GM18951 (cell line): ENCODE results near the gene SLC6A19.

Source experiments
- POLR2A ChIP-seq: IDR thresholded peaks from 4 replicates; pipeline ENCODE4 v1.6.1; 2011; ENCODE audit warnings: mild to moderate bottlenecking; ENCODE audit not compliant: insufficient read length, insufficient read depth; ENCODE audit errors: extremely low read depth
- in situ Hi-C: fragments of 300-500 bp; cut with MboI; formaldehyde crosslinking; loops from one replicate; pipeline ENCODE4 v1.12.0; 2022; ENCODE audit warnings: low sequenced_read_pairs, mixed read lengths, inconsistent platforms; ENCODE audit not compliant: unreplicated experiment

SLC6A19 gene

GRCh38 chr5:1186351-1187233 is 14.8 kb upstream of the SLC6A19 start:
- in situ Hi-C loops, result no loop called here
- no peak for TF ChIP-seq POLR2A

DNA sequence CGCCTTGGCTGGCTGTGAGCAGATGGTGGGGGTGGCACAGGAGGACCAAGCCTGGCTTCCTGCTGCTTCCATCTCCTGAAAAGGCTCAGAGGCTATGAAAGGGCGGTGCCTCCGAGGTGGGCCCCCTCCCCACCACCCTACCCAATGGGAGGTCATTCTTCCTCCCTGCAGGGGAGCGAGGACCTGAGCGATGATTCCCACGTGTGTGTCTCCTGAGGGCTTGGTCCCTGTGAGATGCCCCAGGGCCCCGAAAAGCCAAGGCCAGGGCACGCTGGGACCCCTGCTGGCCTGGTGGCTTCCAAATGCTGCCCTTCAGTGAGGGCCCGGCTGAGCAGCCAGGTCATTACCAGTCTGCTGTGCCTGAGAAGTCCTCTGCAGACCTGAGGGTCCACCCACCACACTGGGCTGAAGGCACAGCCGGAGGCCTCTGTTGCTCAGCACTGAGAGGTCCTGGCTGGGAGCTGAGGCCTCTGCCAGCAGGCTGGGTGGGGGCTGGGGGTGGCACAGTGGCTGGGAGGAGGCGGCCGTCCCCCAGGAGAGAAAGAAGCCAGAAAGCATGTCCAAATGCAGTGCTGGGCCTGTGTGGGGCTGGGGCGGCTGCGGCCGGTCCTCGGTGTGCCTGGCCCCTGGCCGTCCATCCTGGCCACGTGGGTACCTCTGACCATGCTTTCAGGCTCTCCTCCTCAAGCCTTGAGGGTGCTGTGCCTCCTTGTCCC is 14.0 kb upstream of the SLC6A19 start:
- in situ Hi-C loops, result no loop called here
- TF ChIP-seq POLR2A, result no peak

DNA sequence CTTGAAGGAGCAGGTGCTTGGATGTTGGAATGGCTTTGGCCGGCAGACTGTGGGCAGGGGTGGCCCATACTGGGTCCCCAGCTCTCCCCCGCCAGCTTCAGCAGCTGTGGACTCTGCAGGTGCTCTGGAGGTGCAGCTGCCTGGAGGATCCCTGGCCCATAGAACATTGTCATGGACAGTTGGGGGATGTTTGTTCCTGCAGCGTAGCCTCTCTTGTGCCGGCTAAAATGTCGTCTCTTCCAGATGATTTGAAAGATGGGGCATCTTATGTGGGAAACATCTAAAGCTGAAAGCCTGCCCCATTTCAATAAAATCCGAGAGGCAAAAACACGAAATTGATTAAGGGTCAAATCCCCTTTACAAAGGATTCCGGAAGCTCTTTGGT is 13.5 kb upstream of the SLC6A19 start:
- no peak for TF ChIP-seq POLR2A
- in situ Hi-C loops, result no loop called here

DNA sequence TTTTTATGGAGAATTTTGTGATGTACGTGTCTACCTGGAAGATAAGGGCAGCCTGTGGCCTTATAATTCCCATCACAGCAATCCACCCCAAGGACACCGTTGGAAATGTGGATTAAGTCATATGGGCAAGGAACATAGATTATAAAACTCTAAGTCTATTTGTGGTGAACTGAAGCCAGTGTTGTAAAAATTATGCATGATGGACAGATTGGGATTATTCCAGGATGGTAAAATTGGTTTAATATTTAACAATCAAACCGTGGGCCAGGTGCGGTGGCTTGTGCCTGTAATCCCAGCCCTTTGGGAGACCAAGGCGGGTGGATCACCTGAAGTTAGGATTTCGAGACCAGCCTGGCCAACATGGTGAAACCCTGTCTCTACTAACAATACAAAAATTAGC is 12.9 kb upstream of the SLC6A19 start:
- no peak for TF ChIP-seq POLR2A
- in situ Hi-C loops, result no loop called here

DNA sequence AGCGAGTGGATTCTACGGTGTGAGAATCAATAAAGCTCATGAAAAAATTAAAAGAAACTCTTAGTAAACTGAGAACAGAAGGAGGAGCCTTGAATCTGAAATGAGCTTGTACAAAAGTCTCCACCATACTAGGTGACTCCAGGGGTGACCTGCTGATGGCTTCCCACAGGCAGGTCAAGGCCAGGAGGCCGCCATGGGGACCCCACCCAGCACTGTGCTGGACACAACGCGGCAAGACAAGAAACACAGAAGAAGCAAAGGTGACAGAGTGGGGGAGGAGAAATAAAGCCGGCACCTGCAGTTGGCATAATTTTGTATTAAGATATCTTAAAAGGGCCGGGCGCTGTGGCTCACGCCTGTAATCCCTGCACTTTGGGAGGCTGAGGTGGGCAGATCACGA is 12.1 kb upstream of the SLC6A19 start:
- in situ Hi-C loops, result no loop called here
- no peak for TF ChIP-seq POLR2A

DNA sequence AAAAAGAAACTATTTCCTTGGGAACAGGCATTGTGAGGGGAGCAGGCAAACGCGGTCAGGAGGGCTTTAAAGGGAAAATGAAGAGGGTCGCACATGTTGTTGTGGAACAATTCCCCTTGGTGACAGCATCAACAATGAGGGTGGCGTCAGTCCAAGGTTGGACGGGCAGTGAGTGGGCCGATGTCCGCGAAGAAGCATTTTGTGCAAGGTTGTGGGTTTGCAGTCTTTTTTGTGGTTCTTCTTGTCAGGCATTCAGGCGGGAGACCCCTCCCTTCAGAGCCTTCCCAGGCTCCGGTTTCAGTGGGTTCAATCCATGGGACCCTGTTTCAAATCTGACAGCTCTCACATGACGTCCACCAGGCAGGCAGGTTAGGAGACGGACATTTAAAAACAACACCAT is 11.1 kb upstream of the SLC6A19 start:
- no peak for TF ChIP-seq POLR2A
- in situ Hi-C loops, result no loop called here

DNA sequence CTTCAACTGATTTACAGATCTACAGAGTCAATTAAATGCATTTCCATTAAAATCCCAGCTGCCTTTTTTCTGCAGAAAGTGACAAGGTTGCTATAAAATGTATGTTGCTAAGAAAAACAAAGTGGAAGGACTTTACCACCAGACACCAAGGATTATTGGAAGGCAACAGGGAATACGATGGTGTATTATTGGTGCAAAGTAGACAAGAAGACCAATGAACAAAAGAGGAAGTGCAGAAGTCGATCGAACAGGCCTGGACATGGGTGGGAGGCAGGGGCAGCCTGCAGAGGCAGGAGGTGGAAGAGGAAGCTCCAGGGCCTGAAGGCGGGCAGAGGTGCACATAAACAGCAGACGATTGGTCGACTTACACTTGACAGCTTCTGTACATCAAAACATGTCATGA is 10.6 kb upstream of the SLC6A19 start:
- in situ Hi-C loops, result no loop called here
- TF ChIP-seq POLR2A, result no peak

DNA sequence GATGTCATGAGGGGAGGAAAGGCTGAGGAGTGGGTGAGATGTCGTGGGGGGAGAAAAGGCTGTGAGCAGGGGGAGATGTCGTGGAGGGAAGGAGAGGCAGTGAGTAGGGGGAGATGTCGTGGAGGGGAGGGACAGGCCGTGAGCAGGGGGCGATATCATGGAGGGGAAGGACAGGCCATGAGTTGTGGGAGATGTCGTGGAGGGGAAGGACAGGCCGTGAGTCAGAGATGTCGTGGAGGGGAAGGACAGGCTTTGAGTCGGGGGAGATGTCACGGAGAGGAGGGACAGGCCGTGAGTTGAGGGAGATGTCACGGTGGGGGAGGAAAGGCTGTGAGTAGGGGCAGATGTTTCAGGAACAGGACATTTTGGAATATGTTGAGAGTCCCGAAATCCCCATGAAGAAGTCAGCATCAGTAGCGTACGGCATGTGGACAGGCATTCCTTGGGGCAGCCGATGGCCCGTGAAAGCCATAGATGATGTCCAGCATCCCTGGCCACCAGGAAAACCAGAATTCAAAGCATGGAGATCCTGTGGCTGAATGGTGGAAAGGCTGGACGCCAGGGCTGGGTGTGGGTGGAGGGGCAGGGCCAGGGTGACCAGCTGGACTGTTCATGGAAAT is 8.3 kb upstream of the SLC6A19 start:
- in situ Hi-C loops, result no loop called here
- no peak for TF ChIP-seq POLR2A

DNA sequence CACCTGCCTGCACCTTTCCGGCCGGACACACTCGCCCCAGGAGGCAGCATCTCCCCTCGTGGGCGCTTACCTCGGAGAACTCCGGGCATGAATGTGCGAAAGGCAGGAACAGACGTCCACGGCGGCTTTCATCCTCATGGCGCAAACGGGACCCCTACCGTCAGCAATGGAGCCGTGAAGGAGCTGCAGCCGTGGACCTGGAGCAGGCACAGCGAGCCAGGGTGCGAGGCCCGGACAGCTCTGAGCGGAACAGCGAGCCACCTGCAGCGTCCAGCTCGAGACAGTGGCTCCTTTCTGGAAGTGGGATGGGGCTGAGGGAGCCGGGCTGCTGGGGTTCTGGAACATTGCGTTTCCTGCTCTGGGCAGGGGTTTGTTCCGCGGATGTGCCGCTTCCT is 7.8 kb upstream of the SLC6A19 start:
- in situ Hi-C loops, result no loop called here
- TF ChIP-seq POLR2A, result no peak

- in situ Hi-C loops, result no loop called here
- TF ChIP-seq POLR2A, result no peak
Measured at GRCh38 chr5:1194378-1194777, 7.0 kb upstream of the SLC6A19 start.

GRCh38 chr5:1195439-1195838 is 6.0 kb upstream of the SLC6A19 start:
- in situ Hi-C loops, result no loop called here
- no peak for TF ChIP-seq POLR2A

- no peak for TF ChIP-seq POLR2A
Measured at GRCh38 chr5:1195916-1196315, 5.5 kb upstream of the SLC6A19 start.

GRCh38 chr5:1196562-1196961 is 4.8 kb upstream of the SLC6A19 start:
- in situ Hi-C loops, result no loop called here
- TF ChIP-seq POLR2A, result no peak

More at GRCh38 chr5:1195916-1196315, 5.5 kb upstream of the SLC6A19 start:
- in situ Hi-C loops, result no loop called here
